GM20000 (cell line): ENCODE measurements around the gene TOP1.

ENCODE experiments used
- DNase-seq: peaks from one replicate; pipeline ENCODE4 v3.0.0; 2012; ENCODE audit warnings: low spot score
- CTCF ChIP-seq: IDR thresholded peaks from 2 replicates; pipeline ENCODE4 v1.5.1; 2012; ENCODE audit warnings: mild to moderate bottlenecking, control low read depth; ENCODE audit errors: extremely low read depth, missing control alignments

The TOP1 gene

GRCh38 chr20:41134362-41135186 lies 106.0 kb downstream of the TOP1 start:
- TF ChIP-seq CTCF, result no peak
- DNase-seq, result no peak

GRCh38 chr20:41135187-41135887 lies 106.7 kb downstream of the TOP1 start:
- peak; percentile 56 for TF ChIP-seq CTCF
- peak; percentile 78 for DNase-seq

GRCh38 chr20:41135888-41136679 lies 107.5 kb downstream of the TOP1 start:
- no peak for DNase-seq
- no peak for TF ChIP-seq CTCF

GRCh38 chr20:41136680-41137613 lies 108.3 kb downstream of the TOP1 start, which contains the start of gene PLCG1:
TSS of gene PLCG1 (plus strand) at chr20:41137543. CDS start at chr20:41137642, 99 bp downstream.
- TF ChIP-seq CTCF, result no peak
- DNase-seq, result peak; percentile 96

GRCh38 chr20:41137614-41138474 lies 109.2 kb downstream of the TOP1 start:
- DNase-seq, result peak; percentile 77
- TF ChIP-seq CTCF, result no peak
